ENCODE measurements around the gene SMC1B.

GRCh38 chr22:45303181-45303580 is 110.2 kb downstream of the SMC1B start:
- TF ChIP-seq POLR2A (IDR thresholded peaks at IDR 0.05) (no peak), CTCF (IDR thresholded peaks at IDR 0.05) (no peak)

Measured in thyroid gland (tissue), 4 donors.